Astrocyte of the cerebellum (primary cell): Measurements from ENCODE around the gene TMF1.

Experiments used
- DNase-seq: peaks from one replicate; pipeline ENCODE4 v3.0.0-alpha.2; 2011; ENCODE audit warnings: low read depth
- H3K4me3 ChIP-seq: 2 replicates; pipeline ENCODE4 v1.5.1; 2011; ENCODE audit warnings: mild to moderate bottlenecking, low read depth, low read length, moderate library complexity
- CTCF ChIP-seq: IDR thresholded peaks from 2 replicates; pipeline ENCODE4 v1.5.1; 2012; ENCODE audit warnings: low read length, low read depth, moderate library complexity, mild to moderate bottlenecking; ENCODE audit errors: missing control alignments
- in situ Hi-C: cut with HindIII; loops from 2 replicates; pipeline ENCODE4 v1.10.0; 2017; ENCODE audit warnings: low sequenced_read_pairs

Gene TMF1

GRCh38 chr3:69059688-69060087 is 7.6 kb upstream of the TMF1 start:
- in situ Hi-C loops: no loop called here
- DNase-seq: no peak
- no peak overlapping the region for H3K4me3 ChIP-seq
- no peak for TF ChIP-seq CTCF

GRCh38 chr3:69058947-69059224 is 6.8 kb upstream of the TMF1 start:
- DNase-seq: no peak
- TF ChIP-seq CTCF: no peak
- in situ Hi-C loops: no loop called here
- no peak overlapping the region for H3K4me3 ChIP-seq

- no peak for TF ChIP-seq CTCF
- in situ Hi-C loops: no loop called here
- no peak overlapping the region for H3K4me3 ChIP-seq
- no peak for DNase-seq
Observed at GRCh38 chr3:69058180-69058946, 6.2 kb upstream of the TMF1 start.

- in situ Hi-C loops: no loop called here
- TF ChIP-seq CTCF: no peak
- no peak for DNase-seq
- peak overlapping the region; percentile 94 for H3K4me3 ChIP-seq
Observed at GRCh38 chr3:69052472-69052898, 352 bp upstream of the TMF1 start.

- no peak for TF ChIP-seq CTCF
- H3K4me3 ChIP-seq: no peak overlapping the region
- in situ Hi-C loops: no loop called here
- no peak for DNase-seq
Observed at GRCh38 chr3:69048990-69049389, 3.1 kb downstream of the TMF1 start.

GRCh38 chr3:69044608-69045007 is 7.5 kb downstream of the TMF1 start:
- H3K4me3 ChIP-seq: no peak overlapping the region
- DNase-seq: no peak
- TF ChIP-seq CTCF: no peak
- in situ Hi-C loops: no loop called here
